SK-N-SH treated with all-trans-retinoic acid at 6 μM for 48 hours (cell line): ENCODE data around the gene PHF3.

Source experiments
- ATAC-seq: fragments of 200-7000 bp; cut with Tn5 transposase; 3 replicates; pipeline ENCODE4 v1.9.1; 2020; ENCODE audit warnings: mild to moderate bottlenecking, moderate library complexity
- ARNTL ChIP-seq: fragments of 450-650 bp; formaldehyde crosslinking; IDR thresholded peaks from 2 replicates; pipeline ENCODE4 v1.5.0; 2020; ENCODE audit warnings: low read depth, mild to moderate bottlenecking, moderate library complexity, borderline replicate concordance
- BACH2 ChIP-seq: fragments of 250-450 bp; sonication (Bioruptor Pico); IDR thresholded peaks from 2 replicates; pipeline ENCODE4 v1.9.0; 2021; ENCODE audit warnings: mild to moderate bottlenecking, borderline replicate concordance
- CREB5 ChIP-seq: fragments of 250-450 bp; sonication (Bioruptor Pico); IDR thresholded peaks from 2 replicates; pipeline ENCODE4 v1.5.1; 2020; ENCODE audit warnings: low read depth, mild to moderate bottlenecking, moderate library complexity
- CSDC2 ChIP-seq: fragments of 250-450 bp; sonication (Bioruptor Pico); IDR thresholded peaks from 2 replicates; pipeline ENCODE4 v1.5.0; 2020; ENCODE audit warnings: mild to moderate bottlenecking, moderate library complexity
- CSRNP3 ChIP-seq: fragments of 250-450 bp; sonication (Bioruptor Pico); IDR thresholded peaks from 2 replicates; pipeline ENCODE4 v1.5.1; 2021; ENCODE audit warnings: mild to moderate bottlenecking, moderate library complexity
- GLIS3 ChIP-seq: fragments of 250-450 bp; sonication (Bioruptor Pico); IDR thresholded peaks from 2 replicates; pipeline ENCODE4 v1.5.0; 2020; ENCODE audit warnings: mild to moderate bottlenecking, moderate library complexity
- ISL1 ChIP-seq: fragments of 250-450 bp; sonication (Bioruptor Pico); IDR thresholded peaks from 2 replicates; pipeline ENCODE4 v2.1.2; 2022; ENCODE audit warnings: mild to moderate bottlenecking, moderate library complexity
- OSR1 ChIP-seq: fragments of 250-450 bp; sonication (Bioruptor Pico); IDR thresholded peaks from 2 replicates; pipeline ENCODE4 v1.8.0; 2022; ENCODE audit warnings: moderate library complexity, mild to moderate bottlenecking, inconsistent platforms
- PATZ1 ChIP-seq: fragments of 250-450 bp; sonication (Bioruptor Pico); IDR thresholded peaks from 2 replicates; pipeline ENCODE4 v1.8.0; 2020; ENCODE audit warnings: mild to moderate bottlenecking, moderate library complexity, borderline replicate concordance
- POU6F1 ChIP-seq: fragments of 250-450 bp; sonication (Bioruptor Pico); IDR thresholded peaks from 2 replicates; pipeline ENCODE4 v1.8.0; 2021; ENCODE audit warnings: low read depth, mild to moderate bottlenecking, moderate library complexity, borderline replicate concordance
- PPARA ChIP-seq: fragments of 250-450 bp; sonication (Bioruptor Pico); IDR thresholded peaks from 2 replicates; pipeline ENCODE4 v1.5.0; 2020; ENCODE audit warnings: mild to moderate bottlenecking, borderline replicate concordance
- SNAI2 ChIP-seq: fragments of 250-450 bp; sonication (Bioruptor Pico); IDR thresholded peaks from 2 replicates; pipeline ENCODE4 v1.5.0; 2020; ENCODE audit warnings: mild to moderate bottlenecking, moderate library complexity
- TCF4 ChIP-seq: fragments of 250-450 bp; sonication (Bioruptor Pico); IDR thresholded peaks from 2 replicates; pipeline ENCODE4 v1.8.0; 2021; ENCODE audit warnings: mild to moderate bottlenecking, moderate library complexity, borderline replicate concordance
- TOX ChIP-seq: fragments of 250-450 bp; sonication (Bioruptor Pico); IDR thresholded peaks from 2 replicates; pipeline ENCODE4 v1.8.0; 2021; ENCODE audit warnings: mild to moderate bottlenecking, moderate library complexity, borderline replicate concordance
- TSHZ2 ChIP-seq: fragments of 250-450 bp; sonication (Bioruptor Pico); IDR thresholded peaks from 2 replicates; pipeline ENCODE4 v1.5.0; 2020; ENCODE audit warnings: mild to moderate bottlenecking, moderate library complexity
- ZC3H10 ChIP-seq: fragments of 250-450 bp; sonication (Bioruptor Pico); IDR thresholded peaks from 2 replicates; pipeline ENCODE4 v1.5.1; 2021; ENCODE audit warnings: mild to moderate bottlenecking, moderate library complexity
- ZFP30 ChIP-seq: fragments of 450-650 bp; formaldehyde crosslinking; IDR thresholded peaks from 2 replicates; pipeline ENCODE4 v1.5.0; 2022; ENCODE audit warnings: mild to moderate bottlenecking, moderate library complexity
- ZNF565 ChIP-seq: fragments of 450-650 bp; formaldehyde crosslinking; conservative IDR thresholded peaks from 2 replicates; pipeline ENCODE4 v1.5.0; 2020; ENCODE audit warnings: low read depth, mild to moderate bottlenecking, moderate library complexity
- ZNF70 ChIP-seq: fragments of 450-650 bp; formaldehyde crosslinking; IDR thresholded peaks from 2 replicates; pipeline ENCODE4 v1.5.0; 2020; ENCODE audit warnings: mild to moderate bottlenecking, moderate library complexity
- ZNF8 ChIP-seq: fragments of 450-650 bp; formaldehyde crosslinking; IDR thresholded peaks from 2 replicates; pipeline ENCODE4 v1.5.0; 2020; ENCODE audit warnings: mild to moderate bottlenecking, moderate library complexity

PHF3 gene

GRCh38 chr6:63598049-63599036 lies 37.3 kb upstream of the PHF3 start:
- no peak for TF ChIP-seq PATZ1 (CRISPR knock-in tag)
- TF ChIP-seq ZFP30 (CRISPR knock-in tag), result no peak
- no peak for TF ChIP-seq CSDC2 (CRISPR knock-in tag)
- TF ChIP-seq GLIS3 (CRISPR knock-in tag), result no peak
- no peak for TF ChIP-seq OSR1 (CRISPR knock-in tag)
- TF ChIP-seq ZNF70, result no peak
- TF ChIP-seq CREB5 (CRISPR knock-in tag), result no peak
- TF ChIP-seq ISL1 (CRISPR knock-in tag), result no peak
- TF ChIP-seq PPARA, result no peak
- no peak for TF ChIP-seq TOX (CRISPR knock-in tag)
- TF ChIP-seq ZC3H10 (CRISPR knock-in tag), result no peak
- no peak for TF ChIP-seq TCF4 (CRISPR knock-in tag)
- TF ChIP-seq BACH2 (CRISPR knock-in tag), result no peak
- no peak for TF ChIP-seq TSHZ2 (CRISPR knock-in tag)
- no peak for TF ChIP-seq ZNF8
- no peak for TF ChIP-seq ZNF565 (CRISPR knock-in tag)
- no peak for TF ChIP-seq POU6F1 (CRISPR knock-in tag)
- TF ChIP-seq ARNTL (CRISPR knock-in tag), result no peak
- no peak for TF ChIP-seq CSRNP3 (CRISPR knock-in tag)
- TF ChIP-seq SNAI2 (CRISPR knock-in tag), result no peak
- peak; percentile 97 for ATAC-seq

GRCh38 chr6:63599243-63599642 lies 36.4 kb upstream of the PHF3 start:
- ATAC-seq, result no peak
- no peak for TF ChIP-seq BACH2 (CRISPR knock-in tag)
- TF ChIP-seq CSRNP3 (CRISPR knock-in tag), result no peak
- no peak for TF ChIP-seq ARNTL (CRISPR knock-in tag)
- TF ChIP-seq CSDC2 (CRISPR knock-in tag), result no peak
- no peak for TF ChIP-seq PPARA
- TF ChIP-seq ZNF70, result no peak
- TF ChIP-seq CREB5 (CRISPR knock-in tag), result no peak
- no peak for TF ChIP-seq ZFP30 (CRISPR knock-in tag)
- no peak for TF ChIP-seq PATZ1 (CRISPR knock-in tag)
